Tibial nerve (tissue), 4 donors: ENCODE measurements around the gene PWWP2B. TPM values are rescaled to one million over a fixed set of nuclear protein-coding genes. Genes with fewer than 3 reads are reported as not detected.

Source experiments
- DNase-seq, 2 donors: peaks; one replicate each; pipeline ENCODE4 v3.0.0-alpha.2; 2019; ENCODE audit warnings: low spot score in 2 of 2
- H3K27ac ChIP-seq, 4 donors: fragments of 200-600 bp; sonication (generic) in 3 of 4; one replicate each; pipeline ENCODE4 v1.5.1; 2017 to 2019; ENCODE audit warnings: mild to moderate bottlenecking in 1 of 4
- H3K27me3 ChIP-seq, 2 donors: fragments of 200-600 bp; sonication (generic) in 1 of 2; one replicate each; pipeline versions ENCODE4 v1.5.1 to v1.6.0; 2017 to 2019
- H3K36me3 ChIP-seq, 3 donors: fragments of 200-600 bp; sonication (generic); one replicate each; pipeline ENCODE4 v1.5.1; 2018 to 2019
- H3K4me1 ChIP-seq, 4 donors: fragments of 200-600 bp; sonication (generic) in 3 of 4; one replicate each; pipeline ENCODE4 v1.5.1; 2017 to 2019
- H3K4me3 ChIP-seq, 4 donors: fragments of 200-600 bp; sonication (generic) in 3 of 4; one replicate each; pipeline ENCODE4 v1.5.1; 2017 to 2019; ENCODE audit warnings: mild to moderate bottlenecking in 1 of 4, moderate library complexity in 1 of 4
- H3K9me3 ChIP-seq, 4 donors: fragments of 200-600 bp; sonication (generic) in 3 of 4; one replicate each; pipeline ENCODE4 v1.5.1; 2017 to 2019
- CTCF ChIP-seq, 5 experiments: fragments of 200-600 bp in 3 of 5; fragments of 450-650 bp in 2 of 5; sonication (generic) in 3 of 5; IDR thresholded peaks; one replicate each; pipeline ENCODE4 v1.5.1; 2016 to 2019; ENCODE audit warnings: antibody characterized with exemption in 5 of 5, mild to moderate bottlenecking in 3 of 5, moderate library complexity in 2 of 5
- EP300 ChIP-seq, 2 donors: sonication (generic); formaldehyde crosslinking; IDR thresholded peaks; one replicate each; pipeline ENCODE4 v1.6.1; 2017; ENCODE audit warnings: antibody characterized with exemption in 2 of 2, mild to moderate bottlenecking in 1 of 2
- POLR2A ChIP-seq, 2 donors: fragments of 450-650 bp; IDR thresholded peaks; one replicate each; pipeline ENCODE4 v1.6.1; 2017; ENCODE audit warnings: antibody characterized with exemption in 2 of 2, mild to moderate bottlenecking in 2 of 2, moderate library complexity in 2 of 2
- WGBS, 2 donors: methylation state at CpG; one replicate each; pipeline ENCODE4 v1.1.5; 2018; 5-methylcytosine and 5-hydroxymethylcytosine counted together
- total RNA-seq, 4 donors: library from RNA; depleted of rRNA; stranded (reverse); fragments of >200 nt; gene quantifications; one replicate each; pipeline ENCODE4 v1.1.0, GENCODE V29; 2016

PWWP2B gene
- total RNA-seq, 4 donors from 2014 or later = 12.6 to 23.7 (median 15.1) TPM

- 36 to 58% methylated on average over 7 to 14 of the region's 18 CpGs for WGBS, 2 donors
- no peak for TF ChIP-seq EP300 (IDR thresholded peaks at IDR 0.05)
- Histone ChIP-seq H3K4me3 (no peak overlapping the region), H3K27ac (peak overlapping the region; percentile 37 to 94 (median 86)), H3K36me3 (peaks cover 0 to 7% (median 0%) of the 10 kb centered on the region in 3 donors), H3K9me3 (no peaks in the 10 kb centered on the region), H3K27me3 (no peaks in the 10 kb centered on the region), H3K4me1 (peaks cover 8 to 78% (median 57%) of the 10 kb centered on the region in 4 donors)
- DNase-seq = no peak
Observed at GRCh38 chr10:132418527-132419416, 21.8 kb downstream of the PWWP2B start.

- H3K4me1 ChIP-seq = peaks cover 8 to 68% (median 55%) of the 10 kb centered on the region in 4 donors
- WGBS, 2 donors = 80 to 83% methylated on average over 19 to 25 of the region's 25 CpGs
- H3K4me3 ChIP-seq = no peak overlapping the region
- peaks cover 0 to 7% (median 0%) of the 10 kb centered on the region in 3 donors for H3K36me3 ChIP-seq
- H3K27me3 ChIP-seq = no peaks in the 10 kb centered on the region
- TF ChIP-seq POLR2A (IDR thresholded peaks at IDR 0.05) (no peak), CTCF (IDR thresholded peaks at IDR 0.05) (no peak), EP300 (IDR thresholded peaks at IDR 0.05) (no peak)
- H3K9me3 ChIP-seq = no peaks in the 10 kb centered on the region
- peak overlapping the region; percentile 83 to 97 (median 90) for H3K27ac ChIP-seq
- DNase-seq = no peak
Observed at GRCh38 chr10:132419538-132420468, 22.8 kb downstream of the PWWP2B start.

- WGBS, 2 donors = 62 to 72% methylated on average over 6 to 8 of the region's 8 CpGs
- TF ChIP-seq POLR2A (IDR thresholded peaks at IDR 0.05) (no peak), CTCF (IDR thresholded peaks at IDR 0.05) (no peak), EP300 (IDR thresholded peaks at IDR 0.05) (no peak)
Observed at GRCh38 chr10:132420469-132420980, 23.5 kb downstream of the PWWP2B start.

GRCh38 chr10:132420981-132421846 is 24.2 kb downstream of the PWWP2B start:
- TF ChIP-seq CTCF (IDR thresholded peaks at IDR 0.05) (peak in 1 of 5 experiments; percentile 8), POLR2A (IDR thresholded peaks at IDR 0.05) (peak in 1 of 2 donors; percentile 59), EP300 (IDR thresholded peaks at IDR 0.05) (peak in 1 of 2 donors; percentile 31)
- Histone ChIP-seq H3K27me3 (no peaks in the 10 kb centered on the region), H3K27ac (peak overlapping the region; percentile 83 to 97 (median 90)), H3K36me3 (peaks cover 0 to 7% (median 0%) of the 10 kb centered on the region in 3 donors), H3K4me1 (peaks cover 8 to 68% (median 53%) of the 10 kb centered on the region in 4 donors), H3K9me3 (no peaks in the 10 kb centered on the region), H3K4me3 (peak overlapping the region in 2 of 4 donors; percentile 16 to 17)
- WGBS, 2 donors = 14 to 17% methylated on average over 22 to 23 of the region's 33 CpGs
- peak; percentile 49 to 59 for DNase-seq

More at GRCh38 chr10:132420469-132420980, 23.5 kb downstream of the PWWP2B start:
- no peak for DNase-seq
- H3K27ac ChIP-seq = peak overlapping the region; percentile 83 to 97 (median 90)
- H3K36me3 ChIP-seq = peaks cover 0 to 7% (median 0%) of the 10 kb centered on the region in 3 donors
- peaks cover 8 to 68% (median 53%) of the 10 kb centered on the region in 4 donors for H3K4me1 ChIP-seq
- H3K4me3 ChIP-seq = no peak overlapping the region
- H3K9me3 ChIP-seq = no peaks in the 10 kb centered on the region
- H3K27me3 ChIP-seq = no peaks in the 10 kb centered on the region
